ENCODE data around the gene AP1B1.
"Not testable (repeated sequence)": the region's sequence is repeated elsewhere in the genome, so short reads cannot be mapped to it uniquely, and the experiment has no call there.

Gene AP1B1

GRCh38 chr22:29351891-29352290 is 36.5 kb downstream of the AP1B1 start:
- in situ Hi-C loops (cut with MboI; ENCODE audit: low sequenced_read_pairs) = no loop called here

- in situ Hi-C loops (cut with MboI; ENCODE audit: low sequenced_read_pairs) = no loop called here
These were observed 37.3 kb downstream of the AP1B1 start for GRCh38 chr22:29351042-29351441.

- in situ Hi-C loops (cut with MboI; ENCODE audit: low sequenced_read_pairs) = no loop called here
These were observed 39.4 kb downstream of the AP1B1 start for GRCh38 chr22:29348956-29349355.

- in situ Hi-C loops (cut with MboI; ENCODE audit: low sequenced_read_pairs) = no loop called here
These were observed 40.3 kb downstream of the AP1B1 start for GRCh38 chr22:29348041-29348440.

GRCh38 chr22:29346659-29347058 is 41.7 kb downstream of the AP1B1 start:
- in situ Hi-C loops (cut with MboI; ENCODE audit: low sequenced_read_pairs) = no loop called here

- in situ Hi-C loops (cut with MboI; ENCODE audit: low sequenced_read_pairs) = no loop called here
These were observed 42.4 kb downstream of the AP1B1 start for GRCh38 chr22:29345932-29346331.

- in situ Hi-C loops (cut with MboI; ENCODE audit: low sequenced_read_pairs) = not testable (repeated sequence)
These were observed 43.5 kb downstream of the AP1B1 start for GRCh38 chr22:29344889-29345288.

GRCh38 chr22:29344137-29344536 is 44.2 kb downstream of the AP1B1 start:
- in situ Hi-C loops (cut with MboI; ENCODE audit: low sequenced_read_pairs) = no loop called here

- in situ Hi-C loops (cut with MboI; ENCODE audit: low sequenced_read_pairs) = no loop called here
These were observed 45.0 kb downstream of the AP1B1 start for GRCh38 chr22:29343313-29343805.

- in situ Hi-C loops (cut with MboI; ENCODE audit: low sequenced_read_pairs) = no loop called here
These were observed 45.6 kb downstream of the AP1B1 start for GRCh38 chr22:29342577-29343312.

- in situ Hi-C loops (cut with MboI; ENCODE audit: low sequenced_read_pairs) = no loop called here
These were observed 46.2 kb downstream of the AP1B1 start for GRCh38 chr22:29342177-29342576.

- in situ Hi-C loops (cut with MboI; ENCODE audit: low sequenced_read_pairs) = no loop called here
These were observed 46.6 kb downstream of the AP1B1 start for GRCh38 chr22:29341849-29342127.

GRCh38 chr22:29341056-29341848 is 47.1 kb downstream of the AP1B1 start:
- in situ Hi-C loops (cut with MboI; ENCODE audit: low sequenced_read_pairs) = no loop called here

- in situ Hi-C loops (cut with MboI; ENCODE audit: low sequenced_read_pairs) = no loop called here
These were observed 47.8 kb downstream of the AP1B1 start for GRCh38 chr22:29340566-29340965.

- in situ Hi-C loops (cut with MboI; ENCODE audit: low sequenced_read_pairs) = no loop called here
These were observed 48.8 kb downstream of the AP1B1 start for GRCh38 chr22:29339381-29340235.

GRCh38 chr22:29338398-29338797 is 50.0 kb downstream of the AP1B1 start:
- in situ Hi-C loops (cut with MboI; ENCODE audit: low sequenced_read_pairs) = no loop called here

GRCh38 chr22:29337631-29338284 is 50.6 kb downstream of the AP1B1 start:
- in situ Hi-C loops (cut with MboI; ENCODE audit: low sequenced_read_pairs) = no loop called here

- in situ Hi-C loops (cut with MboI; ENCODE audit: low sequenced_read_pairs) = no loop called here
These were observed 51.4 kb downstream of the AP1B1 start for GRCh38 chr22:29336751-29337490.

GRCh38 chr22:29335656-29336055 is 52.7 kb downstream of the AP1B1 start:
- in situ Hi-C loops (cut with MboI; ENCODE audit: low sequenced_read_pairs) = no loop called here

- in situ Hi-C loops (cut with MboI; ENCODE audit: low sequenced_read_pairs) = no loop called here
These were observed 53.5 kb downstream of the AP1B1 start for GRCh38 chr22:29334696-29335344.

All from HL-60/S4 (cell line).